ENCODE data around the gene PGLYRP2. TPM values are rescaled to one million over a fixed set of nuclear protein-coding genes. Genes with fewer than 3 reads are reported as not detected.
A peak's percentile ranks its signal among the peaks of the same experiment; 100 is the strongest.

PGLYRP2 gene
- total and polyA plus RNA-seq, 2 experiments from 2014 or later, result not detected

DNA sequence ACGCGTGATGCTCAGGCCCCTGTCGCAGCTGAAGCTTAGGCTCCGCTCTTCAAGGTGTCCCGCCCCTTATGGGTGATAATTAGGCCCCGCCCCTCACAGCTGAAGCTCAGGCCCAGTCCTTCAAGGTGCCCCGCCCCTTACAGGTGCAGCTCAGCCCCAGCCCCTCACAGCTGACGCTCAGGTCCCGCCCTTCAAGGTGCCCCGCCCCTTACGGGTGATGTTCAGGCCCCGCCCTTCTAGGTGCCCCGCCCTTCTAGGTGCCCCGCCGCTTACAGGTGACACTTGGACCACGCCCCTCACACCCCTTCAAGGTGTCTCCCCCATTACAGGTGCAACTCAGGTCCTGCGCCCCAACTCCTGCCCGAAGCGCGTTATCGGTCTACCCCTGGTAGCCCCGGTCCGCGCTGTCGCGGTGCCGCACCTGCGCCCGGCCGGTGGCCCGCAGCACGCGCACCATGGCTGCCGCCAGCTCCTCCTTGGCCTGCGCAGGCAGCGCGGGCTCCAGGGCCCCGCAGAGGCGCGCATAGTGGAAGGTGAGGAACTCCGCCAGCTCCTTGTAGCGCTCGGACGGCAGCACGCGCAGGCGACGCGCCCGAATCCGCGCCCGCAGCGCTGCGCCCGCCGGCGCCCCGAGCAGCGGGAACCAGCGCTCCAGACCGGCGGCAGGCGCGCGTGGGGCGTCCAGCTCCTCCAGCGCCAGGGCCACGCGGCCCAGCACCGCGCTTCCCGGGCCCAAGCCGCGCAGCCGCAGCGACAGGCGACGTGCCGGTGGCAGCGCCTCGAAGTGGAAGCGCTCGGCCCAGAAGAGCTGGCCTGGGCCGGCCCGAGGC, 22.2 kb downstream of the PGLYRP2 start:
- H2AFZ ChIP-seq, result no peak overlapping the region
- peak; percentile 21 for DNase-seq
- TF ChIP-seq EZH2 (IDR thresholded peaks at IDR 0.05; ENCODE audit: insufficient read depth, poor library complexity, severe bottlenecking) (no peak), EZH2phosphoT487 (IDR thresholded peaks at IDR 0.05; ENCODE audit: insufficient read depth, low read depth) (no peak)
- no peak overlapping the region for H3K9ac ChIP-seq
- H3K79me2 ChIP-seq (ENCODE audit: insufficient read depth), result no peaks in the 10 kb centered on the region
- H3K36me3 ChIP-seq (ENCODE audit: low read depth), result no peaks in the 10 kb centered on the region
- H3F3A ChIP-seq (ENCODE audit: insufficient read depth), result peaks cover 1% of the 10 kb centered on the region; the same call in 1 of the 2 replicates
- no peak overlapping the region for H3K4me2 ChIP-seq (ENCODE audit: unreplicated experiment)
- no peaks in the 10 kb centered on the region for H3K9me3 ChIP-seq (ENCODE audit: low read depth)
- H3K27me3 ChIP-seq (replicated peaks; ENCODE audit: insufficient read depth), result peaks cover 29% of the 10 kb centered on the region
- in situ Hi-C loops (cut with MboI), result no loop called here
- WGBS, 2 experiments (ENCODE audit: low coverage in 1 of 2, low lambda C conversion rate in 2 of 2, missing lambda C conversion rate in 2 of 2), result 3 to 5% methylated on average over 38 to 52 of the region's 86 CpGs
- no peak overlapping the region for H3K27ac ChIP-seq
- H3K4me1 ChIP-seq (ENCODE audit: insufficient read depth), result no peaks in the 10 kb centered on the region
- no peaks in the 10 kb centered on the region for H3K9me2 ChIP-seq (ENCODE audit: insufficient read depth)
- H3K4me3 ChIP-seq, result no peak overlapping the region
- no peaks in the 10 kb centered on the region for H4K20me1 ChIP-seq (ENCODE audit: insufficient read depth)

DNA sequence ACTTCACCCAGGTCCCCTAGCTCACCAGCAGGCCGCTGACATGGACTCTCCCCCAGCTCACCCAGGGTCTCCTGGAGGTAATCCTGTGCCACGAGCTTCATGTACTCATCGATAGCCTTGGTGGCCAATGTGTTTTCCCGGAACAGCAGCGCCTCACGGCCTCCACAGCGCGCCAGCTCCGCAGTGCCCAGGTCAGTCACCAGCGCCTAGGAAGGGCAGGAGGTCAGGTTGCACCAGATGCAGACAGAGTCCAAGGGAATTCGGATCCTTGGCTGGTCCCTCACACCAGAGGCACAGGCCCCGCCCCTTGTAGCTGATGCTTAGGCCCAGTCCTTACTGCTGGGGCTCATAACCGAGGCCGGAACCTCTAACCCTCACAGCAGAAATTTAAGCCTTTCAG, 22.9 kb downstream of the PGLYRP2 start:
- Histone ChIP-seq H3F3A (ENCODE audit: insufficient read depth) (peaks cover 8% of the 10 kb centered on the region; the same call in 1 of the 2 replicates), H3K4me3 (no peak overlapping the region), H3K27ac (no peak overlapping the region), H2AFZ (no peak overlapping the region), H3K27me3 (replicated peaks; ENCODE audit: insufficient read depth) (peaks cover 29% of the 10 kb centered on the region), H3K79me2 (ENCODE audit: insufficient read depth) (no peaks in the 10 kb centered on the region), H4K20me1 (ENCODE audit: insufficient read depth) (no peaks in the 10 kb centered on the region), H3K9me2 (ENCODE audit: insufficient read depth) (no peaks in the 10 kb centered on the region), H3K4me1 (ENCODE audit: insufficient read depth) (no peaks in the 10 kb centered on the region), H3K36me3 (ENCODE audit: low read depth) (no peaks in the 10 kb centered on the region), H3K9ac (no peak overlapping the region), H3K4me2 (ENCODE audit: unreplicated experiment) (no peak overlapping the region), H3K9me3 (ENCODE audit: low read depth) (no peaks in the 10 kb centered on the region)
- in situ Hi-C loops (cut with MboI), result no loop called here
- no peak for TF ChIP-seq EZH2 (IDR thresholded peaks at IDR 0.05; ENCODE audit: insufficient read depth, poor library complexity, severe bottlenecking)
- TF ChIP-seq EZH2phosphoT487 (IDR thresholded peaks at IDR 0.05; ENCODE audit: insufficient read depth, low read depth), result no peak
- WGBS, 2 experiments (ENCODE audit: low coverage in 1 of 2, low lambda C conversion rate in 2 of 2, missing lambda C conversion rate in 2 of 2), result 27 to 30% methylated on average over 14 of the region's 14 CpGs
- DNase-seq, result no peak

DNA sequence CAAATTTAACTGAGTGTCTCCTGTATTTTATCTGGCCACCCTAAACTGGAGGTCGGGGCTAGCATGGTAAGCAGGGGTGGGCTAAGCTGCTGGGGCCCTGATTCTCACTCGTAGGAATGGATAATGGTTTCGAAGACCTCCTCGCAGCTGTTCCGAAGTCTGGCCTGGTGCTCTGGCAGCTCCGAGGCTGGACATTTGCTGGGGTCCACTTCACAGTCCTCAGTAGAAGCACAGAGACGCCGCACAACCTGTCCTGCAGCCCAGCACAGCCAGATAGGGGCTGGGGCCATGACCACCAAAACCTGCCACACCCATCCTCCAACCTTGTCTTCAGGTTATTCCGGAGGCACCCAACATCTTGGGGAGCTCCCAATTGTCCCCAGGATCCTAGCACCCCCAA, 23.3 kb downstream of the PGLYRP2 start:
- H3K9ac ChIP-seq, result no peak overlapping the region
- in situ Hi-C loops (cut with MboI), result no loop called here
- 69 to 74% methylated on average over 9 of the region's 9 CpGs for WGBS, 2 experiments (ENCODE audit: low coverage in 1 of 2, low lambda C conversion rate in 2 of 2, missing lambda C conversion rate in 2 of 2)
- no peak overlapping the region for H3K4me2 ChIP-seq (ENCODE audit: unreplicated experiment)
- H3K4me3 ChIP-seq, result no peak overlapping the region
- no peaks in the 10 kb centered on the region for H4K20me1 ChIP-seq (ENCODE audit: insufficient read depth)
- no peaks in the 10 kb centered on the region for H3K4me1 ChIP-seq (ENCODE audit: insufficient read depth)
- no peak overlapping the region for H3K27ac ChIP-seq
- no peak overlapping the region for H2AFZ ChIP-seq
- TF ChIP-seq EZH2 (IDR thresholded peaks at IDR 0.05; ENCODE audit: insufficient read depth, poor library complexity, severe bottlenecking) (no peak), EZH2phosphoT487 (IDR thresholded peaks at IDR 0.05; ENCODE audit: insufficient read depth, low read depth) (no peak)
- no peak for DNase-seq
- H3K79me2 ChIP-seq (ENCODE audit: insufficient read depth), result no peaks in the 10 kb centered on the region
- no peaks in the 10 kb centered on the region for H3K9me3 ChIP-seq (ENCODE audit: low read depth)
- H3F3A ChIP-seq (ENCODE audit: insufficient read depth), result peaks cover 12% of the 10 kb centered on the region; the same call in 1 of the 2 replicates
- peaks cover 29% of the 10 kb centered on the region for H3K27me3 ChIP-seq (replicated peaks; ENCODE audit: insufficient read depth)
- no peaks in the 10 kb centered on the region for H3K36me3 ChIP-seq (ENCODE audit: low read depth)
- H3K9me2 ChIP-seq (ENCODE audit: insufficient read depth), result no peaks in the 10 kb centered on the region

DNA sequence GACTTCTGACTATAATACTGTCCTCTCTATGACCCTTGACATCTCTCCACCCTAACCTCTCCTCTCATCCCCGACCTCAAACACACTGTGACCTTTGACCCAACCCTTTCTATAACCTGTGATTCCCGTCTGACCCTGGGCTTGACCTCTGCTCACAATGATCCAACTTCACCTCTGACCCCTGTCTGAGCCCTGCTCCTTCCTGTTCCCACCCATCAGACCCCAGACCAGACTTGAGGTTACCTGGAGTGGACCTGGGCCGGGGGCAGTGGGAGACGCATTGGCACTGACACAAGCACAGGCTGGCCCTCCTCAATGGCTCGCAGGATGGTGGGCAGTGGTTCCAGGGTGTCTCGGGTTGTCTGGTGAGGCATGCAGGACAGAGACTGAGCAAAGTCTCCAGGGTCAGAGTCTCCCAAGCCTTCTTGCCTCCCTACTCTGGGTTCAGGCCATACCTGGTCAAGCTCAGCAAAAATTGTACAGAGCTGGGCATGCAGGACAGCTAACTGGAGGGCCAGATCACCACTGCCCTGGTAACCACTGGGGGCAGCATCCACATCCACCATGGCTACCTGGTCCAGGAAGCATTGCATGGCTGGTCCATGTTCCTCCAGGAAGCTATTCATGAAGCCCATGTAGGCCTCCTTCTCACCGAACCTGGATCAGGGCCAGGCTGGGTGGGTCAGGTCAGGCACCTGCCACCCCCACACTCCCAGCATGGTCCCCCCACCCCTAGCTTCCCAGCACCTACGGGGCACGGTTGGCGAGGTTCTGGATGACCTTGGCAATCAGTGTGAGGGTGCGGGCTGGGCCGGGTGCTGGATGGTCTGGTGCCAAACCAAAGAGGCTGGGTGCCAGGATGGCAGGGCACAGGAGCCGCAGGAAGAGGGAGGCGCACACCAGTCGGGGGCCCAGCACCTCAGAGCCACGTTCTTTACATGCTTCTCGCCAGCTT, 25.1 kb downstream of the PGLYRP2 start:
- Histone ChIP-seq H3K9me2 (ENCODE audit: insufficient read depth) (no peaks in the 10 kb centered on the region), H4K20me1 (ENCODE audit: insufficient read depth) (no peaks in the 10 kb centered on the region), H3K27me3 (replicated peaks; ENCODE audit: insufficient read depth) (peaks cover 17% of the 10 kb centered on the region), H2AFZ (no peak overlapping the region), H3K79me2 (ENCODE audit: insufficient read depth) (no peaks in the 10 kb centered on the region), H3F3A (ENCODE audit: insufficient read depth) (peaks cover 22% of the 10 kb centered on the region; the same call in 1 of the 2 replicates), H3K4me3 (no peak overlapping the region), H3K4me2 (ENCODE audit: unreplicated experiment) (no peak overlapping the region), H3K4me1 (ENCODE audit: insufficient read depth) (no peaks in the 10 kb centered on the region; the same call in 1 of the 2 replicates), H3K36me3 (ENCODE audit: low read depth) (no peaks in the 10 kb centered on the region), H3K27ac (no peak overlapping the region), H3K9me3 (ENCODE audit: low read depth) (no peaks in the 10 kb centered on the region), H3K9ac (no peak overlapping the region)
- TF ChIP-seq EZH2 (IDR thresholded peaks at IDR 0.05; ENCODE audit: insufficient read depth, poor library complexity, severe bottlenecking) (no peak), EZH2phosphoT487 (IDR thresholded peaks at IDR 0.05; ENCODE audit: insufficient read depth, low read depth) (no peak)
- in situ Hi-C loops (cut with MboI), result no loop called here
- WGBS, 2 experiments (ENCODE audit: low coverage in 1 of 2, low lambda C conversion rate in 2 of 2, missing lambda C conversion rate in 2 of 2), result 77 to 83% methylated on average over 14 to 17 of the region's 17 CpGs
- no peak for DNase-seq
